Upper lobe of left lung (tissue), 4 donors: ENCODE data around the gene LMO3.

Experiments
- EP300 ChIP-seq, 4 donors: sonication (generic); formaldehyde crosslinking; IDR thresholded peaks; one replicate each; pipeline ENCODE4 v1.5.1; 2017; ENCODE audit warnings: antibody characterized with exemption in 4 of 4, control low read depth in 2 of 4
- TF ChIP-seq, protein P1 (sequence below), 6 experiments: fragments of 450-650 bp in 4 of 6; fragments of 200-600 bp in 2 of 6; sonication (generic) in 2 of 6; IDR thresholded peaks; one replicate each; pipeline ENCODE4 v1.5.1; 2016 to 2019; ENCODE audit warnings: antibody characterized with exemption in 6 of 6

DNA sequence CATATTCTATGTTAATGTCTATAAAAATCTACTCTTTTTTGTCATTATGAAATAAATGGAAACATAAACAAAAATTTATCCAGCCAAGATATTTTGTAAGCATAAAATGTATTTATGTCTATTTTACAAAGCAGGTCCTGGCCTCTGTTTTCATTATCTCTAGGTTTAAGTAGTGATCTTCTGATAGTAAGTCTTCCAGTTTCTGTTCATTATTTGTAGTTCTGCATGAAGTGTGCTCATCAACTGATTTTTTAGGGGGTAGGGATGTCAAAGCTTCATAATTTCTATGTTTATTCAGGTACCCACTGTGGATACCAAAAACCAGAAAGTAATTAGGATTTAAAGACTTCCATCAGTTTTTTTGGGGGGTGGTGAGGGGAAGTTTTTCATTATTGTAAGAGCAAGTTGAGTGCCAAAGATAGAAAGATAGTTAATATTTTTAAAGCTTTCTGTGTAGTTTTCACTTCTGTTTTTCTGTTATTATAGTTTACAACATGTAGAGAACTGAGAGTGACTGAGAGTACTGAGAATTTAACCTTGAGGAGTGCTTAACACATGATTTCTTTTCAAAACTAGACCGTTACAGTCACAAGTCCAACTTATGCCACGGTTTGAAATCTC lies 30.6 kb upstream of the LMO3 start:
- TF ChIP-seq, protein P1, sequence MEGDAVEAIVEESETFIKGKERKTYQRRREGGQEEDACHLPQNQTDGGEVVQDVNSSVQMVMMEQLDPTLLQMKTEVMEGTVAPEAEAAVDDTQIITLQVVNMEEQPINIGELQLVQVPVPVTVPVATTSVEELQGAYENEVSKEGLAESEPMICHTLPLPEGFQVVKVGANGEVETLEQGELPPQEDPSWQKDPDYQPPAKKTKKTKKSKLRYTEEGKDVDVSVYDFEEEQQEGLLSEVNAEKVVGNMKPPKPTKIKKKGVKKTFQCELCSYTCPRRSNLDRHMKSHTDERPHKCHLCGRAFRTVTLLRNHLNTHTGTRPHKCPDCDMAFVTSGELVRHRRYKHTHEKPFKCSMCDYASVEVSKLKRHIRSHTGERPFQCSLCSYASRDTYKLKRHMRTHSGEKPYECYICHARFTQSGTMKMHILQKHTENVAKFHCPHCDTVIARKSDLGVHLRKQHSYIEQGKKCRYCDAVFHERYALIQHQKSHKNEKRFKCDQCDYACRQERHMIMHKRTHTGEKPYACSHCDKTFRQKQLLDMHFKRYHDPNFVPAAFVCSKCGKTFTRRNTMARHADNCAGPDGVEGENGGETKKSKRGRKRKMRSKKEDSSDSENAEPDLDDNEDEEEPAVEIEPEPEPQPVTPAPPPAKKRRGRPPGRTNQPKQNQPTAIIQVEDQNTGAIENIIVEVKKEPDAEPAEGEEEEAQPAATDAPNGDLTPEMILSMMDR (IDR thresholded peaks at IDR 0.05), result no peak
- TF ChIP-seq EP300 (IDR thresholded peaks at IDR 0.05), result no peak
